ENCODE results near the gene ABCB10.
A peak's percentile ranks its signal among the peaks of the same experiment; 100 is the strongest.
"Not testable (repeated sequence)": the region's sequence is repeated elsewhere in the genome, so short reads cannot be mapped to it uniquely, and the experiment has no call there.

The ABCB10 gene

DNA sequence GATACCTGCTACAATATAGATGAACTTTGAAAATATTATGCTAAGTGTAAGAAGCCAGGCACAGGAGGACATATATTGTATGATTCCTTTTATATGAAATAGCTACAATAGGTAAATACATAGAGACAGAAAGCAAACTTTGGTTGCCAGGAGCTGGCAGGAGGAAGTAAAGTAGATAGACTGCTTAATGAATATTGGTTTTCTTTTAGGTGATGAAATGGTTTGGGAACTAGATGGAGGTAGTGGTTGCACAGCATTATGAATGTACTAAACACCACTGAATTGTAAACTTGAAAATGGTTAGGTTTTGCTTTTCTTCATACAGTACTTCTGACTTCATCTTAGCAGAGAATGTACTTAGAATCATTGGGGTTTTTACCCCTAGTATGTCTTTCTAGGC, 21.5 kb downstream of the ABCB10 start:
- no peak for DNase-seq (ENCODE audit: low read depth in 2 of 2)

GRCh38 chr1:229535230-229535629, 23.3 kb downstream of the ABCB10 start:
- DNase-seq (ENCODE audit: low read depth in 2 of 2): no peak

DNA sequence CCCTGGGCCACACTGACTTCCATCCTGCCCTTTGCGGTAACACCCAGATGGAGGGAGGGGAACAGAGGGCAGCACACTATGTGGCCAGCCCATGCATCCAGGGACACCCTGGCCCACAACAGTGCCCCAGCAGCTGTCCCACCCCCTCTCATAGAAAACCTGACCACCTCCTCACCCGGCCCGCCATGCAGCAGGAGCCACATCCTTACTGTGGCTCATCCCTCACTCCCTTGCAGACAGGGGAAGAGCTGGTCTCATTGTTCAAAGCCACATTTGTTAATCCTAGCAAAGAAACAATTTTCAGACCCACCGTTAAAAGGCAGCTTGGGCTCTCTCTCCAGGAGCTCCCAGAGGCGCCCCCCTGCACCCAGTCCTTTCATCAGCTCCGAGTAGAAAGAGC, 27.2 kb downstream of the ABCB10 start:
- no peak for DNase-seq (ENCODE audit: low read depth in 2 of 2)

- no peak for DNase-seq (ENCODE audit: low read depth in 2 of 2)
Observed at GRCh38 chr1:229529639-229530038, 28.9 kb downstream of the ABCB10 start.

- no peak for DNase-seq (ENCODE audit: low read depth in 2 of 2)
Observed at GRCh38 chr1:229526695-229527094, 31.8 kb downstream of the ABCB10 start.

GRCh38 chr1:229523052-229523451, 35.5 kb downstream of the ABCB10 start:
- no peak for DNase-seq (ENCODE audit: low read depth in 2 of 2)

- DNase-seq (ENCODE audit: low read depth in 2 of 2): peak; percentile 41 to 52
Observed at GRCh38 chr1:229514578-229515275, 43.8 kb downstream of the ABCB10 start.

GRCh38 chr1:229511625-229512024, 46.9 kb downstream of the ABCB10 start:
- not testable (repeated sequence) for DNase-seq (ENCODE audit: low read depth in 2 of 2)

- not testable (repeated sequence) for DNase-seq (ENCODE audit: low read depth in 2 of 2)
Observed at GRCh38 chr1:229511201-229511600, 47.3 kb downstream of the ABCB10 start.

DNA sequence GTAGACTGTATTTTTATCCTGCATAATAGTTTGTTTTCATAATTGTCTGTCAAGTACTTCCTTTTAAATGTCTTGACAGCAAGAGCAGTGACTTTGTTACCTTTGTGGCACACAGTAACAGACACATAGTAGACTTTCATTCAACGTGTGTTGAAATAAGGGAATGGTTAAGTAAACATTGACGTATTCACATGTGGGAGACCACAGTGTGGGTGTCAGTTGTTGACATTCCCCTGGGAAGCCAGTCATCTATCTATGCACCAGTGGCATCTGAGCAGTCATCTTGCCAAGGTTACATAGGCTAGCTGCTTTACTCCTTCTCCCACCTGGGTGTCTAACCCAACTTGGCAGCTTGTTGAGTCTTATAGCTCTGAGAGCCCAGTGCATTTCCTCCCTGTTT, 48.9 kb downstream of the ABCB10 start:
- no peak for DNase-seq (ENCODE audit: low read depth in 2 of 2)

GRCh38 chr1:229508823-229509337, 49.6 kb downstream of the ABCB10 start:
- no peak for DNase-seq (ENCODE audit: low read depth in 2 of 2)

GRCh38 chr1:229507951-229508822, 50.3 kb downstream of the ABCB10 start, which contains the start of gene NUP133:
TSS of gene NUP133 (minus strand) at chr1:229508341. CDS start at chr1:229508249, 92 bp downstream.
- DNase-seq (ENCODE audit: low read depth in 2 of 2): peak; percentile 97 to 98

- no peak for DNase-seq (ENCODE audit: low read depth in 2 of 2)
Observed at GRCh38 chr1:229507502-229507901, 51.0 kb downstream of the ABCB10 start.

DNA sequence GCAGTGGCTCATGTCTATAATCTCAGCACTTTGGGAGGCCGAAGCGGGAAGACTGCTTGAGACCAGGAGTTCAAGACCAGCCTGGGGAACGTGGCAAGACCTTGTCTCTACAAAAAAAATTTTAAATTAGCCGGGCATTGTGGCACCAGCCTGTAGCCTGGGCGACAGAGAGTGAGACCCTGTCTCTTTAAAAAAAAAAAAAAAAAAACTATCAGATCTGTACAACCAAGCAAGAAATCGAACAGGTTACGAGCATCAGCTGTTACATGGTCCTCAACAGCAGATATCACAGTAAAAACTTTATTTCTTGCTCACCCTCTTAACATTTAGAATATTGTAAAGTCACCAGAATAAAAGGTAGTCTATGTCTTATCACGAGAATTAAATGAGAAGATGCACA, 51.9 kb downstream of the ABCB10 start:
- DNase-seq (ENCODE audit: low read depth in 2 of 2): no peak

GRCh38 chr1:229495782-229496181, 62.7 kb downstream of the ABCB10 start:
- no peak for DNase-seq (ENCODE audit: low read depth in 2 of 2)

DNA sequence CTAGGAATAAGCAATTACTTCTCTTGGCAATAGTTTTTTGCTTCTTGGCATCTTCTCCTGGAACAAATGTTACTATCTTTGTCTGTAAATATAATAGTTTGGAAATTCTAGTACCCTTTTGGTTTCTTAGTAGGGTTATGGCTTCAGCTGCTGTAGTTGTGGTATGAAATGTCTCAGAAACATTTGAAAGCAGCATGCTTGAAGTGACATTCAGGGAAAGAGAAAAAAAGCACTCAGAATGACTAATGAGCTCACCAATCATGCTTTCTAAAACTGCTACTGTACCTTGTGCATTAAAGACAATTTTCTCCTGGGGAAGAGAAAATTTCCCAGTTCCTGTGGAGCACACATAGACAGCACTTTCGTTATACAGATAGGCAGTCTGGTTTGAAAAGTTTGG, 71.3 kb downstream of the ABCB10 start:
- no peak for DNase-seq (ENCODE audit: low read depth in 2 of 2)

GRCh38 chr1:229485318-229485717, 73.2 kb downstream of the ABCB10 start:
- no peak for DNase-seq (ENCODE audit: low read depth in 2 of 2)

- no peak for DNase-seq (ENCODE audit: low read depth in 2 of 2)
Observed at GRCh38 chr1:229482511-229482910, 76.0 kb downstream of the ABCB10 start.

- no peak for DNase-seq (ENCODE audit: low read depth in 2 of 2)
Observed at GRCh38 chr1:229480495-229480894, 78.0 kb downstream of the ABCB10 start.

DNA sequence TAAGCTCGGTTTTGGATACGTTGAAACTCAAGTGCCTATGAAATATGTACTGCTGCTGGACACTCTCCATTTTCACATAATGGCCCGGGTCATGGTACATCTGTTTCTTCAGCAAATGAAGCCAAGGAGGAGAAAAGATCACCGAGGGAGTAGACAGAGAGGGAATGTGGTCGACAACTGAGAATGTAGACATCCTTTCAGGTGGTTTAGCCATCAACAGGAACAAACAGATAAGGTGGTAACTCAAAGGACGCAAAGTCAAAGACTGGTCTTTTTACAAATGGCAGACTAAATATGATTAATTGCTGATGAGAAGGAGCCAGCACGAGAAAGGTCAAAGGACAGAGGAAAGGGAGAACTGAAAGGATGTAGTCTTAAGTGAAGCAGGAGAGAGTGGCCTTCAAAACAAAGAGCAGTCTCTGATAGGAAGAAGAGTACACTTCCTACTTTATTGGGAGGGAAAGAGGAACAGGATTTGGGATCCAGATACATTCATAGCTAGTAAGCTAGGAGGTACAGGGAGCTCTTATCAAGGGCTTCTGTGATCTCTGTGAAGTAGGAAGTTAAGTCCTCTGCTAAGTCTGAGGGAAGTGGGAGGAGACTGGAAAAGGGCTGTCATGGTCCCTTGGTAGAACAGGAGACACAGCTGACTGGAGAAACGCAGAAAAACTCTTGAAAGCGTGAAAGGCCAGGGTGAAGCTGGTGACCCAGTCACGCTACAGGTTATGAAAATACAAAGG, 78.7 kb downstream of the ABCB10 start:
- no peak for DNase-seq (ENCODE audit: low read depth in 2 of 2)

GRCh38 chr1:229478852-229479251, 79.7 kb downstream of the ABCB10 start:
- no peak for DNase-seq (ENCODE audit: low read depth in 2 of 2)

DNA sequence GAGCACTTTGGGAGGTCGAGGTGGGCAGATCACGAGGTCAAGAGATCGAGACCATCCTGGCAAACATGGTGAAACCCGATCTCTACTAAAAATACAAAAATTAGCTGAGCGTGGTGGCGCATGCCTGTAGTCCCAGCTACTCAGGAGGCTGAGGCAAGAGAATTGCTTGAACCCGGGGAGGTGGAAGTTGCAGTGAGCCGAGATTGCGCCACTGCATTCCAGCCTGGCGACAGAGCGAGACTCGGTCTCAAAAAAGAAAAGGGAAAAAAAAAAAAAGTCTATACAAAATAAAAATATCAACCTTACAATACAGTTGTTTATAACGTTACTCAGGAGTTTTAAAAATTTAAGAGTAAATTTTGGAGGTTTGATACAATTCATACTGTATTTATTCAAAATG, 82.6 kb downstream of the ABCB10 start:
- not testable (repeated sequence) for DNase-seq (ENCODE audit: low read depth in 2 of 2)

Measured in stimulated activated CD8-positive, alpha-beta memory T cell treated with anti-CD3 and anti-CD28 coated beads, Interleukin-7, amount 100 ng/mL, for 4 hours (primary cell).